Measurements from ENCODE around the gene RUNX2. TPM values are rescaled to one million over a fixed set of nuclear protein-coding genes. Genes with fewer than 3 reads are reported as not detected.

The RUNX2 gene
- total RNA-seq, 4 donors from 2014 or later, result 1.4 to 40.4 (median 5.1) TPM

GRCh38 chr6:45697605-45698004 is 369.5 kb downstream of the RUNX2 start:
- H3K36me3 ChIP-seq, result no peaks in the 10 kb centered on the region
- no peaks in the 10 kb centered on the region for H3K9me3 ChIP-seq
- TF ChIP-seq POLR2A (IDR thresholded peaks at IDR 0.05), result no peak
- TF ChIP-seq, protein P1, sequence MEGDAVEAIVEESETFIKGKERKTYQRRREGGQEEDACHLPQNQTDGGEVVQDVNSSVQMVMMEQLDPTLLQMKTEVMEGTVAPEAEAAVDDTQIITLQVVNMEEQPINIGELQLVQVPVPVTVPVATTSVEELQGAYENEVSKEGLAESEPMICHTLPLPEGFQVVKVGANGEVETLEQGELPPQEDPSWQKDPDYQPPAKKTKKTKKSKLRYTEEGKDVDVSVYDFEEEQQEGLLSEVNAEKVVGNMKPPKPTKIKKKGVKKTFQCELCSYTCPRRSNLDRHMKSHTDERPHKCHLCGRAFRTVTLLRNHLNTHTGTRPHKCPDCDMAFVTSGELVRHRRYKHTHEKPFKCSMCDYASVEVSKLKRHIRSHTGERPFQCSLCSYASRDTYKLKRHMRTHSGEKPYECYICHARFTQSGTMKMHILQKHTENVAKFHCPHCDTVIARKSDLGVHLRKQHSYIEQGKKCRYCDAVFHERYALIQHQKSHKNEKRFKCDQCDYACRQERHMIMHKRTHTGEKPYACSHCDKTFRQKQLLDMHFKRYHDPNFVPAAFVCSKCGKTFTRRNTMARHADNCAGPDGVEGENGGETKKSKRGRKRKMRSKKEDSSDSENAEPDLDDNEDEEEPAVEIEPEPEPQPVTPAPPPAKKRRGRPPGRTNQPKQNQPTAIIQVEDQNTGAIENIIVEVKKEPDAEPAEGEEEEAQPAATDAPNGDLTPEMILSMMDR (IDR thresholded peaks at IDR 0.05), result no peak
- no peak overlapping the region for H3K27ac ChIP-seq
- no peaks in the 10 kb centered on the region for H3K27me3 ChIP-seq
- H3K4me3 ChIP-seq, result no peak overlapping the region
- no peaks in the 10 kb centered on the region for H3K4me1 ChIP-seq
- no peak for DNase-seq

DNA sequence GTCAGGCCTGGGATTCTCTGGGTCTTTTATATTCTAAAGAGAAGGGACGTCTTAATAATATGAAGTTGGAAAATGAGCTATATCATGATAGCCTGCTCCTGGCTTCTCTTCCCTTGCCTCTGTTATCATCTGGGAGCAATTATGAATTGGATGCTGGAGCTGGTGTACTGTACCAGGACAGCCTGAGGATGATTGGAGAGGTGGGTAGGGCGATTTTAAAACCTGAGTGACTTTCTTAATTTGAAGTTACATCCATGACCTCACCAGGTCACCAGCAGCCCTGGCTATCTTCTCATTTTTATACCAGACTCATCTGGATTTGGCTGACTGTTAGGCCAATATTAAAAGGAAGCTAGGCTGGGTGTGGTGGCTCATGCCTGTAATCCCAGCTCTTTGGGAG is 369.9 kb downstream of the RUNX2 start:
- no peak overlapping the region for H3K27ac ChIP-seq
- H3K27me3 ChIP-seq, result no peaks in the 10 kb centered on the region
- H3K9me3 ChIP-seq, result no peaks in the 10 kb centered on the region
- H3K4me1 ChIP-seq, result no peaks in the 10 kb centered on the region
- DNase-seq, result no peak
- H3K36me3 ChIP-seq, result no peaks in the 10 kb centered on the region
- TF ChIP-seq, protein P1 (IDR thresholded peaks at IDR 0.05), result no peak
- no peak for TF ChIP-seq POLR2A (IDR thresholded peaks at IDR 0.05)
- no peak overlapping the region for H3K4me3 ChIP-seq

DNA sequence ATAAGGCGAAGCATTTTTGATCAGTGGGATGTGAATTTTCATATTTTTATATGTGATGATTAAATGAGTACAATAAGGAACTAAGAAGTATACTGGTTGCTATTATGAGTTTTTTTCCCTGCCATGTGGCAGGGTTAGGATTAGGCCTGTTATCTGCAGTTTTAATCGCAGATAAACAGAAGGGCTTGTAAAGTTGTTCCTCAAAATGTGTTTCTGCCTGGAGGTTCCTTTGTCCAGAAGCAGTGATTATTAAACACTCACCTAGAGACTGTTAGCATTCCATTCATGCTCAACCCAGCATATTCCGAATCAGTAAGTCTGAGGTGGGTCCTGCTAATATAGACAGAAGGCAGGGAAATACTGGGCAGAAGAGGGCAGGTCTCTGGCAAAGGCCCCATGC is 371.5 kb downstream of the RUNX2 start:
- no peaks in the 10 kb centered on the region for H3K9me3 ChIP-seq
- no peaks in the 10 kb centered on the region for H3K27me3 ChIP-seq
- no peak overlapping the region for H3K4me3 ChIP-seq
- H3K4me1 ChIP-seq, result no peaks in the 10 kb centered on the region
- TF ChIP-seq POLR2A (IDR thresholded peaks at IDR 0.05), result no peak
- TF ChIP-seq, protein P1 (IDR thresholded peaks at IDR 0.05), result no peak
- no peaks in the 10 kb centered on the region for H3K36me3 ChIP-seq
- DNase-seq, result no peak
- H3K27ac ChIP-seq, result no peak overlapping the region

DNA sequence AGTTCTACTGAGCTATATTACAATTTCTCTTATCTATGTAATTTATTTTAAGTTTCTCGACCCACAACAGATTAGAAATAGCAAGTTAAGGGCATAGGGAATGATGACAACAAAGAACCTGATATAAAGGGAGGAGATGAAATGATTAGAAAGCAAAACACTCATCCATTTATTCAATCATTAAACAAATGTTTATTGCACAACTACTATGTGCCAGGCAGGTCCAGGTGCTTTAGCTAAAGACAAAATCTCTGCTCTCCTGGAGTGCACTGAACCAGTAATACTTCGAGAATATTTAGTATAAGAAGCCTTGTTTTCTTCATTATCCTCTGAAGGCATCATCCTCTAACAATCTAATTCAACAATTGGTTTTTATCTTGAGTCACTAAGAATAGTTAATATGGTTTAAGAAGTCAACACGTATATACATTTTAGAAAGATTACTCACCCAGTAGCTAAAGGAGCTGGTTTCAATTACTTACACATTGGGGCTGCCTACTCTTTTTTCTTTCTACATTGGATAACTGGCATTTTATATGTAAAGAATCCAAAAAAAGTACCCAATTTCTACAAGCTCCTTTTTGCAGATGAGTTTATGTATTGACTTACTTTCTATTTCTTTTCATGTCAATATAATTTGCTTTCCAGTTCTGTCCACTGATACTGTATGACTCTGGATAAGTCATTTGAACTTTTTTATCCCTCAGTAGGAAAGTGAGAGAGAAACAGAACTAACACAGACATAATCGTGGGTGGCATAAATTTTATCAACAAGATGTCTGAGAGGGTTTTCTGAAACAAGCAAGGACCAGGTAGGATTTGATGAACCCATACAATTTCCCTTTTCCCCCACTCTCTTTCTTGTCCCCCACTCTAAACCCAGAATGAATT is 375.0 kb downstream of the RUNX2 start:
- no peaks in the 10 kb centered on the region for H3K27me3 ChIP-seq
- H3K4me3 ChIP-seq, result no peak overlapping the region
- TF ChIP-seq POLR2A (IDR thresholded peaks at IDR 0.05), result no peak
- TF ChIP-seq, protein P1 (IDR thresholded peaks at IDR 0.05), result no peak
- DNase-seq, result no peak
- H3K36me3 ChIP-seq, result no peaks in the 10 kb centered on the region
- no peak overlapping the region for H3K27ac ChIP-seq
- H3K4me1 ChIP-seq, result no peaks in the 10 kb centered on the region
- no peaks in the 10 kb centered on the region for H3K9me3 ChIP-seq

DNA sequence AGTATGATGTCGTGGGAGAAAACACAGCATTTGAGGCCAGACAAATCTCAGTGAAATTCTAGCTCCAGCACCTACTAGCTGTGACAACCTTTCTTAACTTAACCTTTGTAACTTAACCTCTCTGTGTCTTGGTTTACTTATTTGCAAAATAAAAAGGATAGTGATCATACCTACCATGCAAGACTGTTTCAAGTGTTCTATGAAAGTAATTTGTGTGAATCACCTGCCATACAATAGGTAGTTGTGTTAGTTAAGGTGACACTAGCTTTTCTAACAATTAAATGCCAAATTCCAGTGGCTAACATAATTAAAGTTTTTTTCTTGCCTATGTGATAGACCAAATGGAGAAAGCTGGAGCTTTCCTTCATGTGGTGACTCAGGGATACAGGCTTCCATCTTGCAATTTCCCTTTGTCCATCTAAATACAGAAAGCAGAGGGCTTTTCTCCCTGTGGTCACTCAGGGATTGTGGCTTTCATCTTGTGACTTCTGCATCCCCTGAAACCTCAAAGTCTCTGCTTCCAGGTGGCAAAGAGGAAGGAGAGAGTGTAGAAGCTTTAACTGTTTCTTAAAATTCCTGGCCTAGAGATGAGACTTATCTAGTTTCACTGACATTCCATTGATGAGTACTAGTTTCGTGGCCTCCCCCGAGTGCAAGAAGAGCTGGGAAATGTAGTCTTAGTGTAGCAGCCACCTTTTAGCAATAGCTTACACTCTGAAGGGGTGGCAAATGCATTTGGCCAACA is 376.1 kb downstream of the RUNX2 start:
- no peaks in the 10 kb centered on the region for H3K27me3 ChIP-seq
- no peaks in the 10 kb centered on the region for H3K9me3 ChIP-seq
- TF ChIP-seq POLR2A (IDR thresholded peaks at IDR 0.05), result no peak
- TF ChIP-seq, protein P1 (IDR thresholded peaks at IDR 0.05), result no peak
- H3K4me1 ChIP-seq, result no peaks in the 10 kb centered on the region
- no peak overlapping the region for H3K4me3 ChIP-seq
- no peaks in the 10 kb centered on the region for H3K36me3 ChIP-seq
- no peak for DNase-seq
- H3K27ac ChIP-seq, result no peak overlapping the region

Data from Peyer's patch (tissue), 4 donors.